Measurements from ENCODE around the gene SIGMAR1.

GRCh38 chr9:34633166-34633565, 4.4 kb downstream of the SIGMAR1 start:
- TF ChIP-seq CTCF (IDR thresholded peaks at IDR 0.05; ENCODE audit: low read length), result no peak
- TF ChIP-seq EZH2 (optimal IDR thresholded peaks at IDR 0.05; ENCODE audit: low read depth, low read length), result no peak

Data from MM.1S (cell line).